ENCODE measurements around the gene ANXA1.

The ANXA1 gene

GRCh38 chr9:73116031-73116430, 35.6 kb upstream of the ANXA1 start:
- no peak for DNase-seq
- TF ChIP-seq, protein P1, sequence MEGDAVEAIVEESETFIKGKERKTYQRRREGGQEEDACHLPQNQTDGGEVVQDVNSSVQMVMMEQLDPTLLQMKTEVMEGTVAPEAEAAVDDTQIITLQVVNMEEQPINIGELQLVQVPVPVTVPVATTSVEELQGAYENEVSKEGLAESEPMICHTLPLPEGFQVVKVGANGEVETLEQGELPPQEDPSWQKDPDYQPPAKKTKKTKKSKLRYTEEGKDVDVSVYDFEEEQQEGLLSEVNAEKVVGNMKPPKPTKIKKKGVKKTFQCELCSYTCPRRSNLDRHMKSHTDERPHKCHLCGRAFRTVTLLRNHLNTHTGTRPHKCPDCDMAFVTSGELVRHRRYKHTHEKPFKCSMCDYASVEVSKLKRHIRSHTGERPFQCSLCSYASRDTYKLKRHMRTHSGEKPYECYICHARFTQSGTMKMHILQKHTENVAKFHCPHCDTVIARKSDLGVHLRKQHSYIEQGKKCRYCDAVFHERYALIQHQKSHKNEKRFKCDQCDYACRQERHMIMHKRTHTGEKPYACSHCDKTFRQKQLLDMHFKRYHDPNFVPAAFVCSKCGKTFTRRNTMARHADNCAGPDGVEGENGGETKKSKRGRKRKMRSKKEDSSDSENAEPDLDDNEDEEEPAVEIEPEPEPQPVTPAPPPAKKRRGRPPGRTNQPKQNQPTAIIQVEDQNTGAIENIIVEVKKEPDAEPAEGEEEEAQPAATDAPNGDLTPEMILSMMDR (IDR thresholded peaks at IDR 0.05; ENCODE audit: low read depth, low read length) = no peak
- Histone ChIP-seq H3K9me3 (no peaks in the 10 kb centered on the region), H3K36me3 (no peaks in the 10 kb centered on the region), H3K27me3 (no peaks in the 10 kb centered on the region), H3K4me3 (ENCODE audit: low read depth, low read length) (no peak overlapping the region), H3K4me1 (no peaks in the 10 kb centered on the region)

DNA sequence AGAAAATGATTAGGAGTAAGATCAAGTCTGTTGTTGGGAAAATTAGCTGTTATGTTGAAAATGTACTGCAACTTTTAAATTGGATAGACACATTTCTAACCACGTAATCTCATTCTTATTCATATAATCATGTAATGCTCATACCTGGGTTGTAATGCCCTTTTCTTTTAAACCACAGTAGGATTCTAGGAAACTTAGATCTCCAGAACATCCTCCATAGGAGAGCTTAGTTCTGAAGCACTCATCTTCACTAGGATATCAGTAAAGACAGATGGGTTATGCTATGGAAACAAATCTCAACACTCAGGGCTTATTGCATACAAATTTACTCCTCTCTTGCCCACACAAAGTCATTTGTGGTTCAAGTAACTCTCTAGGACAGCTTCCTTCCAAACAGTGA, 34.8 kb upstream of the ANXA1 start:
- Histone ChIP-seq H3K9me3 (no peaks in the 10 kb centered on the region), H3K36me3 (no peaks in the 10 kb centered on the region), H3K27me3 (no peaks in the 10 kb centered on the region), H3K4me3 (ENCODE audit: low read depth, low read length) (no peak overlapping the region), H3K4me1 (no peaks in the 10 kb centered on the region)
- TF ChIP-seq, protein P1 (IDR thresholded peaks at IDR 0.05; ENCODE audit: low read depth, low read length) = no peak
- DNase-seq = no peak

DNA sequence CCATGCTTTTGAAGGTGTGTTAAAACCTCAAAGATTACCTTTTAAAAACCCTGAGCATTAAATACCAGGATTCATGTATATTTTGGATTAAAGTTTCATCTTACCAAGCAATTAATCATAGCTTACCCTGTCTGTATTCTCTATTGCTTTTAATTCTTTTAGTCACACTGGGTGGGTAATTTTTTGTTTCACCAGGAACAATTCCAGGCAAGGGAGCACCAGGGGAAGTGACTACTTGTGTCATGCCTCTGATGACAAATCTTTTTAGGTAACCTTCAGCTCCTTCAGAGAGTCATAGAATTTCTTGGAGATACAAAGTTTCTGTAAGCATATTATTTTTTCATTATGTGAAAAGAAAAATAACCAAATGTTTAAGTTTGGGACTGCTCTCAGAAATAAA, 33.4 kb upstream of the ANXA1 start:
- TF ChIP-seq, protein P1 (IDR thresholded peaks at IDR 0.05; ENCODE audit: low read depth, low read length) = no peak
- no peak for DNase-seq
- H3K27me3 ChIP-seq = no peaks in the 10 kb centered on the region
- no peak overlapping the region for H3K4me3 ChIP-seq (ENCODE audit: low read depth, low read length)
- H3K4me1 ChIP-seq = no peaks in the 10 kb centered on the region
- no peaks in the 10 kb centered on the region for H3K36me3 ChIP-seq
- H3K9me3 ChIP-seq = no peaks in the 10 kb centered on the region

- Histone ChIP-seq H3K4me3 (ENCODE audit: low read depth, low read length) (no peak overlapping the region), H3K4me1 (no peaks in the 10 kb centered on the region), H3K9me3 (no peaks in the 10 kb centered on the region), H3K27me3 (no peaks in the 10 kb centered on the region), H3K36me3 (no peaks in the 10 kb centered on the region)
- DNase-seq = no peak
- TF ChIP-seq, protein P1 (IDR thresholded peaks at IDR 0.05; ENCODE audit: low read depth, low read length) = no peak
Observed at GRCh38 chr9:73118898-73119554, 32.6 kb upstream of the ANXA1 start.

DNA sequence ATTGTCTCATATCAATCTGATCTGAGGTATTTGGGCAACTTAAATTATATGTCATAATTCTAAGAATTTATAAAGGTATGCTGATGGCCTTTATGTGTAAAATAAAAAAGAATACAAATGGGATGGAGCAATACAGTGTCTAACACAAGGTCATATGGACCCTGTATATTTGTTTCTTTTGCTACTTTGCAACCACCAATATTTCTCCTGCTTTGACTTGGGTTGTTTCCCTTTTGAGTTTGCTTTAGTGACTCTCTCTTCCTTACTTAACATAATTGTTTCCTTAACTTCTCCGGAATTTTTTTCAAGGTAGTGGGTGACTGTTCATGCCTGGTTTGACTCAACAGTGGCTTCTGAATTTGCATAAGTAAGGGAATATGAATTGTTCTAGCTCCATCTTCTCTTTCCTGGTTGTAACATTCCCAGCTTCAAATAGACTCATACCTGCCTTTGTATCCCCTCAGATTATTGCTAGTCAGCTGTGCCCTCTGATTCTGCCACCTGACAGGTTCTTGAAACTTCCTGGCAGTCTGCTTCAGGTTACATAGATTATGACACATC, 30.2 kb upstream of the ANXA1 start:
- no peak for DNase-seq
- Histone ChIP-seq H3K9me3 (no peaks in the 10 kb centered on the region), H3K4me1 (no peaks in the 10 kb centered on the region), H3K4me3 (ENCODE audit: low read depth, low read length) (no peak overlapping the region), H3K27me3 (no peaks in the 10 kb centered on the region), H3K36me3 (no peaks in the 10 kb centered on the region)
- TF ChIP-seq, protein P1 (IDR thresholded peaks at IDR 0.05; ENCODE audit: low read depth, low read length) = no peak

- Histone ChIP-seq H3K27me3 (no peaks in the 10 kb centered on the region), H3K4me3 (ENCODE audit: low read depth, low read length) (no peak overlapping the region), H3K36me3 (no peaks in the 10 kb centered on the region), H3K4me1 (no peaks in the 10 kb centered on the region), H3K9me3 (no peaks in the 10 kb centered on the region)
- TF ChIP-seq, protein P1 (IDR thresholded peaks at IDR 0.05; ENCODE audit: low read depth, low read length) = no peak
- DNase-seq = no peak
Observed at GRCh38 chr9:73125651-73126050, 26.0 kb upstream of the ANXA1 start.

Data from BE2C (cell line).